IMR-90 (cell line): ENCODE measurements around the gene FAM204A. TPM values are rescaled to one million over a fixed set of nuclear protein-coding genes. Genes with fewer than 3 reads are reported as not detected.

ENCODE experiments used
- ATAC-seq: fragments of 200-7000 bp; cut with Tn5 transposase; 2 replicates; pipeline ENCODE4 v1.9.1; 2020; ENCODE audit warnings: low read depth, mild to moderate bottlenecking, moderate library complexity
- BruUV-seq: library from RNA; stranded (reverse); fragments of 400-500 nt; replicated peaks from 2 replicates; lab custom pipeline; 2021; lab: Mats Ljungman, UMichigan
- CTCF ChIA-PET: fragments of 300-600 bp; formaldehyde crosslinking; extraction: SDS; loops from one replicate; lab custom pipeline; 2021; ENCODE audit warnings: antibody characterized with exemption; lab: Yijun Ruan, JAX
- POLR2A ChIA-PET: fragments of 300-600 bp; sonication (Branson Sonifier 250); formaldehyde crosslinking; loops from one replicate; lab custom pipeline; 2022; ENCODE audit warnings: antibody characterized with exemption; ENCODE audit not compliant: unreplicated experiment; lab: Charles Lee
- DNase-seq: peaks from one replicate; pipeline ENCODE4 v3.0.0; 2013
- H2AFZ ChIP-seq: replicated peaks from 2 replicates; pipeline ENCODE3; 2013; ENCODE audit warnings: low read length, mild to moderate bottlenecking; ENCODE audit not compliant: poor library complexity
- H2AK5ac ChIP-seq: 2 replicates; pipeline ENCODE4 v1.6.1; 2013; ENCODE audit warnings: low read depth, low read length, inconsistent platforms
- H2AK9ac ChIP-seq: replicated peaks from 2 replicates; pipeline ENCODE3; 2013; ENCODE audit warnings: mild to moderate bottlenecking, low read depth, low read length, moderate library complexity; ENCODE audit not compliant: poor library complexity
- H2BK120ac ChIP-seq: 2 replicates; pipeline ENCODE4 v1.6.1; 2013; ENCODE audit warnings: low read depth, low read length, inconsistent platforms
- H2BK15ac ChIP-seq: 3 replicates; pipeline ENCODE4 v1.6.1; 2013; ENCODE audit warnings: low read depth, low read length, inconsistent platforms
- H2BK20ac ChIP-seq: 2 replicates; pipeline ENCODE4 v1.6.1; 2013; ENCODE audit warnings: low read depth, mild to moderate bottlenecking, inconsistent platforms, low read length, moderate library complexity
- H2BK5ac ChIP-seq: 2 replicates; pipeline ENCODE4 v1.6.1; 2013; ENCODE audit warnings: mild to moderate bottlenecking, low read depth, low read length, inconsistent platforms; ENCODE audit not compliant: poor library complexity, severe bottlenecking
- H3K14ac ChIP-seq: replicated peaks from 2 replicates; pipeline ENCODE4 v1.6.1; 2013; ENCODE audit warnings: low read depth, low read length, inconsistent platforms
- H3K18ac ChIP-seq: 2 replicates; pipeline ENCODE4 v1.6.1; 2013; ENCODE audit warnings: low read depth, low read length, control low read depth
- H3K23ac ChIP-seq: 2 replicates; pipeline ENCODE4 v1.6.1; 2013; ENCODE audit warnings: low read depth, low read length, inconsistent platforms
- H3K27ac ChIP-seq: 2 replicates; pipeline ENCODE4 v1.5.1; 2013; ENCODE audit warnings: mild to moderate bottlenecking, control low read depth, low read length; ENCODE audit not compliant: insufficient read depth
- H3K27me3 ChIP-seq: 2 replicates; pipeline ENCODE4 v1.6.1; 2013; ENCODE audit warnings: low read length; ENCODE audit not compliant: control insufficient read depth, insufficient read depth
- H3K36me3 ChIP-seq: 2 replicates; pipeline ENCODE4 v1.6.1; 2013; ENCODE audit warnings: low read length, mixed read lengths; ENCODE audit not compliant: control insufficient read depth, insufficient read depth
- H3K4ac ChIP-seq: 2 replicates; pipeline ENCODE4 v1.6.1; 2013; ENCODE audit warnings: low read depth, low read length, inconsistent platforms
- H3K4me1 ChIP-seq: 2 replicates; pipeline ENCODE4 v1.6.1; 2013; ENCODE audit warnings: low read length, mixed read lengths; ENCODE audit not compliant: control insufficient read depth, insufficient read depth
- H3K4me2 ChIP-seq: 2 replicates; pipeline ENCODE4 v1.6.1; 2013; ENCODE audit warnings: low read depth, mild to moderate bottlenecking, control low read depth, low read length, moderate library complexity
- H3K4me3 ChIP-seq: 2 replicates; pipeline ENCODE4 v1.5.1; 2013; ENCODE audit warnings: low read depth, mild to moderate bottlenecking, control low read depth, low read length, moderate library complexity; ENCODE audit not compliant: insufficient read depth
- H3K56ac ChIP-seq: 2 replicates; pipeline ENCODE4 v1.6.1; 2013; ENCODE audit warnings: low read length, inconsistent platforms; ENCODE audit not compliant: insufficient read depth; ENCODE audit errors: extremely low read depth
- H3K79me1 ChIP-seq, 2 experiments: 2 replicates each; pipeline ENCODE4 v1.6.1; 2013; ENCODE audit warnings: low read length in 2 of 2, inconsistent platforms in 1 of 2, low read depth in 1 of 2
- H3K9ac ChIP-seq: 2 replicates; pipeline ENCODE4 v1.6.1; 2013; ENCODE audit warnings: low read depth, low read length, control low read depth
- H3K9me1 ChIP-seq: 2 replicates; pipeline ENCODE4 v1.6.1; 2013; ENCODE audit warnings: low read length, inconsistent platforms; ENCODE audit not compliant: insufficient read depth
- H3K9me3 ChIP-seq: 2 replicates; pipeline ENCODE4 v1.6.1; 2013; ENCODE audit warnings: low read length; ENCODE audit not compliant: control insufficient read depth, insufficient read depth
- H4K20me1 ChIP-seq: 2 replicates; pipeline ENCODE4 v1.6.1; 2013; ENCODE audit warnings: low read length, inconsistent platforms; ENCODE audit not compliant: insufficient read depth
- H4K5ac ChIP-seq: 2 replicates; pipeline ENCODE4 v1.6.1; 2013; ENCODE audit warnings: mild to moderate bottlenecking, low read depth, low read length, control low read depth
- H4K8ac ChIP-seq, 2 experiments: 2 replicates each; pipeline ENCODE4 v1.6.1; 2013; ENCODE audit warnings: low read depth in 2 of 2, low read length in 2 of 2, control low read depth in 1 of 2, inconsistent platforms in 1 of 2
- H4K91ac ChIP-seq: 2 replicates; pipeline ENCODE4 v1.6.1; 2013; ENCODE audit warnings: low read depth, low read length, inconsistent platforms; ENCODE audit not compliant: insufficient read depth
- FOS ChIP-seq: fragments of 150-350 bp; IDR thresholded peaks from 2 replicates; pipeline ENCODE4 v1.6.1; 2016; ENCODE audit warnings: low read depth, low read length
- MXI1 ChIP-seq: IDR thresholded peaks from 2 replicates; pipeline ENCODE4 v1.6.1; 2012; ENCODE audit warnings: low read depth, mild to moderate bottlenecking, low read length, moderate library complexity, borderline replicate concordance
- NFE2L2 ChIP-seq: fragments of 150-350 bp; IDR thresholded peaks from 2 replicates; pipeline ENCODE4 v1.6.1; 2016; ENCODE audit warnings: low read depth, mild to moderate bottlenecking, low read length
- POLR2A ChIP-seq: IDR thresholded peaks from 2 replicates; pipeline ENCODE4 v1.6.1; 2012; ENCODE audit warnings: mild to moderate bottlenecking, low read depth, low read length
- RAD21 ChIP-seq: IDR thresholded peaks from 2 replicates; pipeline ENCODE4 v1.6.1; 2012; ENCODE audit warnings: low read length, improper control_type of control experiment
- RCOR1 ChIP-seq: IDR thresholded peaks from 2 replicates; pipeline ENCODE4 v1.6.1; 2012; ENCODE audit warnings: mild to moderate bottlenecking, low read length, improper control_type of control experiment; ENCODE audit not compliant: insufficient replicate concordance
- WGBS, 2 experiments: methylation state at CpG; one replicate each; pipeline versions ENCODE4 v1.1.5 to v1.1.7; 2013; ENCODE audit warnings: missing lambda C conversion rate in 2 of 2; ENCODE audit not compliant: insufficient read length in 1 of 2; ENCODE audit errors: extremely low coverage in 2 of 2; 5-methylcytosine and 5-hydroxymethylcytosine counted together
- dilution Hi-C: fragments of 300-500 bp; cut with HindIII; formaldehyde crosslinking; loops from one replicate; pipeline ENCODE4 v1.14.3; 2018; ENCODE audit warnings: low sequenced_read_pairs; ENCODE audit not compliant: unreplicated experiment
- in situ Hi-C: fragments of 300-500 bp; cut with MboI; formaldehyde crosslinking; loops from 3 replicates; pipeline ENCODE4 v1.14.3; 2019; ENCODE audit warnings: low sequenced_read_pairs, inconsistent platforms, mixed read lengths
- intact Hi-C: fragments of 100-400 bp; cut with micrococcal nuclease; formaldehyde crosslinking; loops from 2 replicates; pipeline ENCODE4 v1.10.0; 2022
- polyA plus RNA-seq, 3 experiments: library from polyadenylated mRNA; depleted of rRNA; stranded (reverse); fragments of >200 nt; gene quantifications; 2 replicates each; pipeline ENCODE4 v1.2.3, GENCODE V29; 2012; ENCODE audit warnings: low replicate concordance in 1 of 3
- total RNA-seq: library from RNA; depleted of rRNA; stranded (reverse); fragments of >200 nt; gene quantifications from 2 replicates; pipeline ENCODE4 v1.2.3, GENCODE V29; 2012
- TF ChIP-seq, protein P1 (sequence below): conservative IDR thresholded peaks from 2 replicates; pipeline ENCODE4 v1.5.1; 2012; ENCODE audit warnings: mild to moderate bottlenecking, low read depth, low read length, improper control_type of control experiment
- TF ChIP-seq, protein P2 (sequence below): fragments of 150-350 bp; IDR thresholded peaks from 2 replicates; pipeline ENCODE4 v1.6.1; 2017; ENCODE audit warnings: mild to moderate bottlenecking, antibody characterized with exemption, low read length, low read depth

FAM204A gene
- total and polyA plus RNA-seq, 2 of the 4 experiments (the other 2 are of a cell fraction): 23.6 to 54.3 TPM

DNA sequence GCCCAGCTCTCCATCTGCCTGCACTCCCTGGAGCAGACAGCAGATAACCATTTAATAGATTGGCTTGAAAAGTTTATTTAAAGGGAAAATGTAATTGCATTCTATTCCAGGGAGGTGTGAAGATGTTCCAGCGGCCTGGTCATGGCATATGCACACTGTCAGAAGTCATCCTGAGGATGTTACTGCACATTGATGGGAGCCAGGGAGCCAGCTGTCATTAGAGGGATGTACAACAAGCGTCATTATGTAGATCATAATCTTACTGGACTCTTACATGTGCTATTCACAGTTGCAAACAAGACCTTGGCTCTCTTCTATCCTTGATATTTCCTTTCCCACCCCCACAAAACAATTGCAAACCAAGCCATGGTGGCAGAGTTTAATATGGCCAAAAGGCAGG, 65.4 kb downstream of the FAM204A start:
- in situ Hi-C loops (no loop called here), intact Hi-C loops (no loop called here), dilution Hi-C loops (no loop called here)
- ChIA-PET POLR2A (no interaction called here), CTCF (no interaction called here)
- Histone ChIP-seq H3K9me3 (no peaks in the 10 kb centered on the region; the same call in 1 of the 2 replicates), H2AK9ac (no peak overlapping the region), H3K36me3 (no peaks in the 10 kb centered on the region), H4K91ac (no peak overlapping the region), H3K4me2 (no peak overlapping the region), H2BK20ac (no peak overlapping the region), H3K79me1 (no peaks in the 10 kb centered on the region), H3K56ac (no peak overlapping the region), H2AK5ac (no peak overlapping the region), H4K20me1 (no peaks in the 10 kb centered on the region), H3K27ac (no peak overlapping the region), H2BK120ac (no peak overlapping the region), H2BK5ac (no peak overlapping the region), H3K9me1 (no peaks in the 10 kb centered on the region), H3K4ac (no peak overlapping the region), H3K4me3 (no peak overlapping the region), H4K8ac (no peak overlapping the region), H3K14ac (no peak overlapping the region), H3K9ac (no peak overlapping the region), H2BK15ac (no peak overlapping the region), H3K23ac (no peak overlapping the region), H3K4me1 (no peaks in the 10 kb centered on the region), H2AFZ (no peak overlapping the region), H4K5ac (no peak overlapping the region), H3K18ac (no peak overlapping the region), H3K27me3 (no peaks in the 10 kb centered on the region)
- BruUV-seq: no TSS peak
- DNase-seq: no peak
- WGBS, 2 experiments: no CpG with 5 or more reads among the region's 2 CpGs
- ATAC-seq: no peak
- TF ChIP-seq, protein P1, sequence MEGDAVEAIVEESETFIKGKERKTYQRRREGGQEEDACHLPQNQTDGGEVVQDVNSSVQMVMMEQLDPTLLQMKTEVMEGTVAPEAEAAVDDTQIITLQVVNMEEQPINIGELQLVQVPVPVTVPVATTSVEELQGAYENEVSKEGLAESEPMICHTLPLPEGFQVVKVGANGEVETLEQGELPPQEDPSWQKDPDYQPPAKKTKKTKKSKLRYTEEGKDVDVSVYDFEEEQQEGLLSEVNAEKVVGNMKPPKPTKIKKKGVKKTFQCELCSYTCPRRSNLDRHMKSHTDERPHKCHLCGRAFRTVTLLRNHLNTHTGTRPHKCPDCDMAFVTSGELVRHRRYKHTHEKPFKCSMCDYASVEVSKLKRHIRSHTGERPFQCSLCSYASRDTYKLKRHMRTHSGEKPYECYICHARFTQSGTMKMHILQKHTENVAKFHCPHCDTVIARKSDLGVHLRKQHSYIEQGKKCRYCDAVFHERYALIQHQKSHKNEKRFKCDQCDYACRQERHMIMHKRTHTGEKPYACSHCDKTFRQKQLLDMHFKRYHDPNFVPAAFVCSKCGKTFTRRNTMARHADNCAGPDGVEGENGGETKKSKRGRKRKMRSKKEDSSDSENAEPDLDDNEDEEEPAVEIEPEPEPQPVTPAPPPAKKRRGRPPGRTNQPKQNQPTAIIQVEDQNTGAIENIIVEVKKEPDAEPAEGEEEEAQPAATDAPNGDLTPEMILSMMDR: no peak
- TF ChIP-seq RCOR1: no peak
- TF ChIP-seq NFE2L2: no peak
- no peak for TF ChIP-seq MXI1
- no peak for TF ChIP-seq POLR2A
- no peak for TF ChIP-seq FOS
- TF ChIP-seq, protein P2, sequence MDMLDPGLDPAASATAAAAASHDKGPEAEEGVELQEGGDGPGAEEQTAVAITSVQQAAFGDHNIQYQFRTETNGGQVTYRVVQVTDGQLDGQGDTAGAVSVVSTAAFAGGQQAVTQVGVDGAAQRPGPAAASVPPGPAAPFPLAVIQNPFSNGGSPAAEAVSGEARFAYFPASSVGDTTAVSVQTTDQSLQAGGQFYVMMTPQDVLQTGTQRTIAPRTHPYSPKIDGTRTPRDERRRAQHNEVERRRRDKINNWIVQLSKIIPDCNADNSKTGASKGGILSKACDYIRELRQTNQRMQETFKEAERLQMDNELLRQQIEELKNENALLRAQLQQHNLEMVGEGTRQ: no peak
- no peak for TF ChIP-seq RAD21
